ENCODE data around the gene CEACAM3.

CEACAM3 gene

GRCh38 chr19:41850381-41850780 lies 54.0 kb downstream of the CEACAM3 start:
- H3K36me3 ChIP-seq (ENCODE audit: insufficient read depth, low read length), result no peaks in the 10 kb centered on the region
- H3K4me3 ChIP-seq (ENCODE audit: low read length, poor library complexity, severe bottlenecking), result no peak overlapping the region
- TF ChIP-seq CTCF (conservative IDR thresholded peaks at IDR 0.05; ENCODE audit: low read length) (no peak), EZH2phosphoT487 (IDR thresholded peaks at IDR 0.05; ENCODE audit: borderline replicate concordance) (no peak)
- H3K27me3 ChIP-seq (ENCODE audit: insufficient read depth, low read length, poor library complexity, severe bottlenecking), result no peaks in the 10 kb centered on the region
- no peaks in the 10 kb centered on the region for H4K20me1 ChIP-seq (ENCODE audit: insufficient read depth, low read length, poor library complexity, severe bottlenecking)
- no peaks in the 10 kb centered on the region for H3K9me2 ChIP-seq (replicated peaks; ENCODE audit: low read depth, low read length)
- H3K4me2 ChIP-seq (ENCODE audit: low read depth, low read length, poor library complexity, severe bottlenecking), result no peak overlapping the region
- no peaks in the 10 kb centered on the region for H3K4me1 ChIP-seq (ENCODE audit: insufficient read depth, low read length, poor library complexity, severe bottlenecking)
- H2AFZ ChIP-seq (ENCODE audit: low read length), result no peak overlapping the region
- no peaks in the 10 kb centered on the region for H3K9me3 ChIP-seq (ENCODE audit: insufficient read depth, low read depth, low read length)
- no peak overlapping the region for H3K9ac ChIP-seq (ENCODE audit: low read depth, low read length, poor library complexity, severe bottlenecking)
- H3K79me2 ChIP-seq (ENCODE audit: insufficient read depth, low read length), result no peaks in the 10 kb centered on the region
- H3F3A ChIP-seq (ENCODE audit: low read depth), result no peaks in the 10 kb centered on the region

GRCh38 chr19:41851456-41851855 lies 55.1 kb downstream of the CEACAM3 start:
- Histone ChIP-seq H3K4me2 (ENCODE audit: low read depth, low read length, poor library complexity, severe bottlenecking) (no peak overlapping the region), H3K36me3 (ENCODE audit: insufficient read depth, low read length) (no peaks in the 10 kb centered on the region), H3K4me3 (ENCODE audit: low read length, poor library complexity, severe bottlenecking) (no peak overlapping the region), H3K9ac (ENCODE audit: low read depth, low read length, poor library complexity, severe bottlenecking) (no peak overlapping the region), H3K9me2 (replicated peaks; ENCODE audit: low read depth, low read length) (no peaks in the 10 kb centered on the region), H4K20me1 (ENCODE audit: insufficient read depth, low read length, poor library complexity, severe bottlenecking) (no peaks in the 10 kb centered on the region), H3K9me3 (ENCODE audit: insufficient read depth, low read depth, low read length) (no peaks in the 10 kb centered on the region), H2AFZ (ENCODE audit: low read length) (no peak overlapping the region), H3K79me2 (ENCODE audit: insufficient read depth, low read length) (no peaks in the 10 kb centered on the region), H3K27me3 (ENCODE audit: insufficient read depth, low read length, poor library complexity, severe bottlenecking) (no peaks in the 10 kb centered on the region), H3F3A (ENCODE audit: low read depth) (no peaks in the 10 kb centered on the region), H3K4me1 (ENCODE audit: insufficient read depth, low read length, poor library complexity, severe bottlenecking) (no peaks in the 10 kb centered on the region)
- TF ChIP-seq CTCF (conservative IDR thresholded peaks at IDR 0.05; ENCODE audit: low read length) (no peak), EZH2phosphoT487 (IDR thresholded peaks at IDR 0.05; ENCODE audit: borderline replicate concordance) (no peak)

DNA sequence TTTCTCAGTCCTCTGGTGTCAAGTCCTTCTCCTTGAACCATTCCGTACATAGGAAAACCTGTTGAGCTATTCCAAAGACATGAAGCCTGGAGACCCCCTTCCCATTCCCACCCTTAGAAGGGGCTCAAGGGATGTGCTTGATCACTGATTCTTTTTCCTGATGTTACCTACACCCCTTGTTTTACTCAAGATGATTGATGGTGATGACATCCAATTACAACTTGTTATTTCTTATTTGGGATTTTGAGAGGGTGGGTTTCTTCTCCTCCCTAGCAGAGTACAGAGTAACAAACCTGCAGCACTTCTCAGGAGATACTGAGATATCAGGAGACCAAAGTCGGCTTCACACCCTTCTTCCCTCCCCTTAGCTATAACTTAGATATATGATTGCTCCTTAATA lies 57.0 kb downstream of the CEACAM3 start:
- H2AFZ ChIP-seq (ENCODE audit: low read length), result no peak overlapping the region
- H3K36me3 ChIP-seq (ENCODE audit: insufficient read depth, low read length), result no peaks in the 10 kb centered on the region
- no peaks in the 10 kb centered on the region for H4K20me1 ChIP-seq (ENCODE audit: insufficient read depth, low read length, poor library complexity, severe bottlenecking)
- no peaks in the 10 kb centered on the region for H3K79me2 ChIP-seq (ENCODE audit: insufficient read depth, low read length)
- TF ChIP-seq EZH2phosphoT487 (IDR thresholded peaks at IDR 0.05; ENCODE audit: borderline replicate concordance), result no peak
- no peak for TF ChIP-seq CTCF (conservative IDR thresholded peaks at IDR 0.05; ENCODE audit: low read length)
- H3K4me1 ChIP-seq (ENCODE audit: insufficient read depth, low read length, poor library complexity, severe bottlenecking), result no peaks in the 10 kb centered on the region
- H3F3A ChIP-seq (ENCODE audit: low read depth), result no peaks in the 10 kb centered on the region
- no peaks in the 10 kb centered on the region for H3K9me2 ChIP-seq (replicated peaks; ENCODE audit: low read depth, low read length)
- no peaks in the 10 kb centered on the region for H3K9me3 ChIP-seq (ENCODE audit: insufficient read depth, low read depth, low read length)
- no peak overlapping the region for H3K9ac ChIP-seq (ENCODE audit: low read depth, low read length, poor library complexity, severe bottlenecking)
- H3K27me3 ChIP-seq (ENCODE audit: insufficient read depth, low read length, poor library complexity, severe bottlenecking), result no peaks in the 10 kb centered on the region
- H3K4me3 ChIP-seq (ENCODE audit: low read length, poor library complexity, severe bottlenecking), result no peak overlapping the region
- H3K4me2 ChIP-seq (ENCODE audit: low read depth, low read length, poor library complexity, severe bottlenecking), result no peak overlapping the region
